SU-DHL-6 (cell line): Measurements from ENCODE around the gene TMPRSS13.

Source experiments
- H2AFZ ChIP-seq: fragments of 200-600 bp; sonication (generic); 2 replicates; pipeline ENCODE4 v1.6.1; 2014; ENCODE audit warnings: low read depth, mild to moderate bottlenecking, moderate library complexity, mixed read lengths, antibody characterized with exemption, low read length; ENCODE audit not compliant: severe bottlenecking
- H3F3A ChIP-seq: fragments of 200-600 bp; shearing (Covaris generic); 2 replicates; pipeline ENCODE4 v1.6.0; 2016; ENCODE audit warnings: antibody characterized with exemption, mild to moderate bottlenecking; ENCODE audit not compliant: insufficient read depth
- H3K27ac ChIP-seq: fragments of 200-600 bp; sonication (generic); 2 replicates; pipeline ENCODE4 v1.5.1; 2016; ENCODE audit warnings: low read depth, mild to moderate bottlenecking, low read length, moderate library complexity, mixed read lengths
- H3K27me3 ChIP-seq: fragments of 200-600 bp; sonication (generic), shearing (Covaris generic); 2 replicates; pipeline ENCODE4 v1.6.0; 2014; ENCODE audit warnings: mild to moderate bottlenecking, low read length
- H3K36me3 ChIP-seq: fragments of 200-600 bp; sonication (generic); 2 replicates; pipeline ENCODE4 v1.6.1; 2014; ENCODE audit warnings: mild to moderate bottlenecking, low read length, mixed read lengths
- H3K4me2 ChIP-seq: fragments of 300-600, 200-600 bp; shearing (Covaris generic), sonication (generic); 2 replicates; pipeline ENCODE4 v1.6.0; 2014; ENCODE audit warnings: low read length, low read depth, mild to moderate bottlenecking; ENCODE audit not compliant: poor library complexity, severe bottlenecking
- H3K4me3 ChIP-seq: fragments of 200-600 bp; sonication (generic); 2 replicates; pipeline ENCODE4 v1.5.1; 2014; ENCODE audit warnings: antibody characterized with exemption, low read length, mild to moderate bottlenecking, mixed read lengths; ENCODE audit not compliant: insufficient read depth, poor library complexity, severe bottlenecking
- H3K79me2 ChIP-seq: fragments of 200-600 bp; sonication (generic); 2 replicates; pipeline ENCODE4 v1.6.1; 2014; ENCODE audit warnings: mild to moderate bottlenecking, low read length, moderate library complexity; ENCODE audit not compliant: insufficient read depth
- H3K9ac ChIP-seq: fragments of 200-600 bp; sonication (generic); 2 replicates; pipeline ENCODE4 v1.7.0; 2014; ENCODE audit warnings: mild to moderate bottlenecking, low read length
- H3K9me2 ChIP-seq: fragments of 200-600 bp; sonication (generic); replicated peaks from 2 replicates; pipeline ENCODE4 v1.6.1; 2014; ENCODE audit warnings: low read length; ENCODE audit not compliant: insufficient read depth
- H3K9me3 ChIP-seq: fragments of 200-600 bp; sonication (generic); 2 replicates; pipeline ENCODE4 v1.6.1; 2014; ENCODE audit warnings: low read length, mixed read lengths; ENCODE audit not compliant: insufficient read depth
- H4K20me1 ChIP-seq: fragments of 200-600 bp; sonication (generic); 2 replicates; pipeline ENCODE4 v1.6.1; 2014; ENCODE audit warnings: low read depth, mild to moderate bottlenecking, antibody characterized with exemption, low read length, moderate library complexity, mixed read lengths
- EZH2phosphoT487 ChIP-seq: fragments of 200-600 bp; sonication (generic), shearing (Covaris generic); conservative IDR thresholded peaks from 2 replicates; pipeline ENCODE4 v1.6.1; 2018; ENCODE audit warnings: mild to moderate bottlenecking, antibody characterized with exemption, low read length, moderate library complexity, mixed read lengths
- TF ChIP-seq, protein P1 (sequence below): fragments of 200-600 bp; sonication (generic); IDR thresholded peaks from one replicate; pipeline ENCODE4 v1.5.1; 2017; ENCODE audit warnings: antibody characterized with exemption, mild to moderate bottlenecking, low read length, moderate library complexity; ENCODE audit not compliant: insufficient read depth, poor library complexity, severe bottlenecking

Gene TMPRSS13

DNA sequence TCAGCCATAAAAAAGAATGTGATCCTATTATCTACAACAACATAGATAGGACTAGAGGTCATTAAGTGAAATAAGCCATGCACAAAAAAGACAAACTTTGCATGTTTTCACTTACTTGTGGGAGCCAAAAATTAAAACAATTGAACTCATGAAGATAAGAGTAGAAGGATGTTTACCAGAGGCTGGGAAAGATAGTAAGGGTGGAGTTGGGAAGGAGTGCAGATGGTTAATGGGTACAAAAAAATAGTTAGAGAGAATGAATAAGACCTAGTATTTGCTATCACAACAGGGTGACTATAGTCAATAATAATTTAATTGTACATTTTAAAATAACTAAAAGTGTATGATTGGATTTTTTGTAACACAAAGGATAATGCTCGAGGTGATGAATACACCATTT lies 29.7 kb upstream of the TMPRSS13 start:
- Histone ChIP-seq H3K9ac (no peak overlapping the region), H3K79me2 (no peaks in the 10 kb centered on the region), H3K9me3 (no peaks in the 10 kb centered on the region), H3K4me2 (peak overlapping the region; percentile 40), H3K27ac (no peak overlapping the region), H3K4me3 (no peak overlapping the region), H3K9me2 (no peaks in the 10 kb centered on the region), H4K20me1 (no peaks in the 10 kb centered on the region), H3K36me3 (peaks cover 2% of the 10 kb centered on the region; the same call in 1 of the 2 replicates), H3F3A (0 out of 2 replicates have a peak, but pooled peaks cover 4% of the 10 kb centered on the region), H2AFZ (no peak overlapping the region), H3K27me3 (no peaks in the 10 kb centered on the region)
- TF ChIP-seq, protein P1, sequence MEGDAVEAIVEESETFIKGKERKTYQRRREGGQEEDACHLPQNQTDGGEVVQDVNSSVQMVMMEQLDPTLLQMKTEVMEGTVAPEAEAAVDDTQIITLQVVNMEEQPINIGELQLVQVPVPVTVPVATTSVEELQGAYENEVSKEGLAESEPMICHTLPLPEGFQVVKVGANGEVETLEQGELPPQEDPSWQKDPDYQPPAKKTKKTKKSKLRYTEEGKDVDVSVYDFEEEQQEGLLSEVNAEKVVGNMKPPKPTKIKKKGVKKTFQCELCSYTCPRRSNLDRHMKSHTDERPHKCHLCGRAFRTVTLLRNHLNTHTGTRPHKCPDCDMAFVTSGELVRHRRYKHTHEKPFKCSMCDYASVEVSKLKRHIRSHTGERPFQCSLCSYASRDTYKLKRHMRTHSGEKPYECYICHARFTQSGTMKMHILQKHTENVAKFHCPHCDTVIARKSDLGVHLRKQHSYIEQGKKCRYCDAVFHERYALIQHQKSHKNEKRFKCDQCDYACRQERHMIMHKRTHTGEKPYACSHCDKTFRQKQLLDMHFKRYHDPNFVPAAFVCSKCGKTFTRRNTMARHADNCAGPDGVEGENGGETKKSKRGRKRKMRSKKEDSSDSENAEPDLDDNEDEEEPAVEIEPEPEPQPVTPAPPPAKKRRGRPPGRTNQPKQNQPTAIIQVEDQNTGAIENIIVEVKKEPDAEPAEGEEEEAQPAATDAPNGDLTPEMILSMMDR, result no peak
- no peak for TF ChIP-seq EZH2phosphoT487

DNA sequence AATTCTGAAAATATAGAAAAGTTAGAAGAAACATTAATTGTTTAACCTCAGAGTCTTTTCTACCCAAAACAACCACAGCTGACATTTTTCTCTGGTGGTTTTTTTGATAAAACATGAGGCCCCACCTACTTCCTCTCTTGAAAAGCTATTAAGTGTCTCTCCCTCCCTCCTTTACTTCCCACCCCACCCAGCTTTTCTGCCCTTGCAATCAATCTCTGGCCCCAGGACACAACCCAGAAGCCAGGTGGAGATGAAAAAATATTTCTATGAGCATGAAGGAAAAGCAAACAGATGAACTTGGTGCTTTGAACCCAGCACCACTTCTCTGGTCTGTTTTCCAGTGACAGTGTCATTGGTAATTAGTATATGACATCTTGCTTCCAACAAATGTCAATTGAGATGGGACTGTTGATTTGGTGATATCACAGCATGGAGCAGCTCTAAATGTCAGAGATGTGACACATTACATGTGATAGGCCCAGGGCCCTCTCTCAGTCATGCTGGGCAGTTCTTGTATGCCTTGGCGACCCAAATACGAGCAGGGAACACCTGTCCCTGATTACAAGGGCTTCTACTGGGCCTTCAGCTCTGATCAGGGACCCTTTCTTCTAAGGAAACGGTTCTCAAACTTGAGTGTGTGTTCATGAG lies 23.9 kb upstream of the TMPRSS13 start:
- Histone ChIP-seq H3K4me2 (peak overlapping the region; percentile 29), H3K4me3 (no peak overlapping the region), H3K9me2 (no peaks in the 10 kb centered on the region), H4K20me1 (no peaks in the 10 kb centered on the region), H3K79me2 (no peaks in the 10 kb centered on the region), H3K9ac (no peak overlapping the region), H3K36me3 (no peaks in the 10 kb centered on the region), H2AFZ (no peak overlapping the region), H3K9me3 (no peaks in the 10 kb centered on the region), H3K27ac (peak overlapping the region; percentile 17; the same call in 1 of the 2 replicates), H3F3A (peaks cover 8% of the 10 kb centered on the region; the same call in 1 of the 2 replicates), H3K27me3 (no peaks in the 10 kb centered on the region)
- no peak for TF ChIP-seq EZH2phosphoT487
- TF ChIP-seq, protein P1, result no peak

DNA sequence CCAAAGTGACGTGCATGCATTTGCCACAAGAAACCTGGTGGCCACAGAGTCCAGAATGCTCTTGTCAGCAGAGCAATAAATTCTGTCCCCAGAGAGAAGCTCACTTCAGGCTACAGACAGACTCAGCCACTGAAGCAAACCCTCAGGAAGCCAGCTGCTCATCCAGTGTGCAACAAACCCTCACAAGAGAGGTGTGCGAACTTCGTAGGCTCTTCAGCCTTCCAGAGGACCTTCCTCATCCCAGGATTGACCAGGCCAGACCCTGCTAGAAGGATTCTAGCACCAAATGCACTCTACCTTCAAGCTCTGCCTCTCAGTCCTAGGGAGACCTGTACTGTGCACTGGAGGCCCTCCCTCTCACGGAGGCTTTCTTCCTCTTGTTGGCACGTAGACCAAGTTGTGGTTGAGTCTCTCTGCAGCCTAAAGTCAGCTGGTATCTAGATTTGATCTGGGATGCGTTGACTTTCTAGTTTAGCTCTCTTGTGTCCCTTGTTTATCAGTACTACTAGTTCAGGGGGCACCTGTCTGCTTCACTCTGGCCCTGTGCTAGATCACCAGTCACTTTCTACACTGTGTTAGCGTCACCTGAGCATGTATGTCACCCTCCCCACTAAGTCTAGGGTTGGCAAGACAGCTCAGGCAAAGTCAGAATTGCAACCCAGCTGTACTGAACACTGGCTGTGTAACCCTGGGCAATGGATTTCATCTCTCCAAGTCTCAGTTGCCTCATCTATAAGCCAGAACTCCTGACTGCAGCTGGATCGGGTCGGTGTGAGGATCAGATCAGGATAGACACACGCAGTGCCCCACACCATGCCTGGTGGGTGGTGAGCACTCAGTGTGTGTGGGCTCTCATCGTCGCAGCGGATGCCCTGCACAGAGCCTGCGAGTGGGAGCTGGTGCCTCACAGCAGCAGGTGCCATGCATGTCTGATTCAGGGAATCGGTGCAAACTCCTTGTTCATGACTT lies 22.1 kb upstream of the TMPRSS13 start:
- Histone ChIP-seq H3K27ac (peak overlapping the region; percentile 80), H4K20me1 (no peaks in the 10 kb centered on the region), H3K4me3 (no peak overlapping the region), H3K36me3 (no peaks in the 10 kb centered on the region), H3K27me3 (no peaks in the 10 kb centered on the region), H3K79me2 (no peaks in the 10 kb centered on the region), H3K4me2 (peak overlapping the region; percentile 48), H3K9ac (peak overlapping the region; percentile 34), H3K9me2 (no peaks in the 10 kb centered on the region), H3F3A (peaks cover 8% of the 10 kb centered on the region; the same call in 1 of the 2 replicates), H3K9me3 (no peaks in the 10 kb centered on the region), H2AFZ (peak overlapping the region; percentile 55)
- TF ChIP-seq, protein P1, result no peak
- no peak for TF ChIP-seq EZH2phosphoT487
